ENCODE measurements around the gene DVL3. TPM values are rescaled to one million over a fixed set of nuclear protein-coding genes. Genes with fewer than 3 reads are reported as not detected.

The DVL3 gene
- total and polyA plus RNA-seq, 3 donors from 2014 or later, result 53.7 to 86.8 (median 80.5) TPM

DNA sequence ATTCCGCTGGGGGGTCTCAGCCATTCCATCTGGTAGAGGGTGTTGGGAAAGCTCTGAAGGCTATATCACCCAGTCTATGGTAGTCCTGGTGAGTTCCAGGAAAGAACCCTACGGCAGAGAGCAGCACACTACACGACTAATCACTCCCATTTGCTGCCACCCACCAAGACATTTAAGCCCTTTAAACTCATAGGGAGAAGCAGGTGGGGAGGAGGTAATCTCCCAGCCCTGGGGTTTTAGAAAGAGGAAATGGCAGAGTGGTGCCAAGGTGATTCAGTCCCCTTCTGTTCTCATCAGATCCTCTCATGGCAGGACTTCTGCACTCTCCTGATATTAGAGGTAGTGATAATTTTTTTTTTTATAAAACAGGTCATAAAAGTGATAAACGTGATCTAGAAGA is 63.6 kb downstream of the DVL3 start:
- intact Hi-C loops (cut with DNase I; ENCODE audit: low total_unique reads), result no loop called here

DNA sequence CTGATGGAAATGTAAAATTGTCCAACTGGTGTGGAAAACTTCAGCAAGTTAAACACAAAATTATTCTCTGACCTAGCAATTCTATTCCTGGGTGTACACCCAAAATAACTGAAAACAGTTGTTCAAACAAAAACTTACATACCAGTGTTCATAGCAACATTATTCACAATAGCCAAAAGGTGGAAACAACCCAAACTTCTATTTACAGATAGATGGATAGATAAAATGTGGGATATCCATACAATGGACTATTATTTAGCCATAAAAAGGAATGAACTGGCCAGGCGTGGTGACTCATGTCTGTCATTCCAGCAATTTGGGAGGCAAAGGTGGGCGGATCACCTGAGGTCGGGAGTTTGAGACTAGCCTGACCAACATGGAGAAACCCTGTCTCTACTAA is 67.3 kb downstream of the DVL3 start:
- no peak overlapping the region for H3K27ac ChIP-seq
- H3K4me1 ChIP-seq, result no peaks in the 10 kb centered on the region
- WGBS, 2 donors, result 78 to 84% methylated on average over 3 of the region's 3 CpGs
- H3K4me3 ChIP-seq, result no peak overlapping the region
- H3K9me3 ChIP-seq, result no peaks in the 10 kb centered on the region
- DNase-seq, result no peak
- intact Hi-C loops (cut with DNase I; ENCODE audit: low total_unique reads), result no loop called here
- no peaks in the 10 kb centered on the region for H3K36me3 ChIP-seq (ENCODE audit: low read depth, missing control alignments)
- no peaks in the 10 kb centered on the region for H3K27me3 ChIP-seq
- TF ChIP-seq, protein P1, sequence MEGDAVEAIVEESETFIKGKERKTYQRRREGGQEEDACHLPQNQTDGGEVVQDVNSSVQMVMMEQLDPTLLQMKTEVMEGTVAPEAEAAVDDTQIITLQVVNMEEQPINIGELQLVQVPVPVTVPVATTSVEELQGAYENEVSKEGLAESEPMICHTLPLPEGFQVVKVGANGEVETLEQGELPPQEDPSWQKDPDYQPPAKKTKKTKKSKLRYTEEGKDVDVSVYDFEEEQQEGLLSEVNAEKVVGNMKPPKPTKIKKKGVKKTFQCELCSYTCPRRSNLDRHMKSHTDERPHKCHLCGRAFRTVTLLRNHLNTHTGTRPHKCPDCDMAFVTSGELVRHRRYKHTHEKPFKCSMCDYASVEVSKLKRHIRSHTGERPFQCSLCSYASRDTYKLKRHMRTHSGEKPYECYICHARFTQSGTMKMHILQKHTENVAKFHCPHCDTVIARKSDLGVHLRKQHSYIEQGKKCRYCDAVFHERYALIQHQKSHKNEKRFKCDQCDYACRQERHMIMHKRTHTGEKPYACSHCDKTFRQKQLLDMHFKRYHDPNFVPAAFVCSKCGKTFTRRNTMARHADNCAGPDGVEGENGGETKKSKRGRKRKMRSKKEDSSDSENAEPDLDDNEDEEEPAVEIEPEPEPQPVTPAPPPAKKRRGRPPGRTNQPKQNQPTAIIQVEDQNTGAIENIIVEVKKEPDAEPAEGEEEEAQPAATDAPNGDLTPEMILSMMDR (IDR thresholded peaks at IDR 0.05), result no peak
- TF ChIP-seq POLR2A (IDR thresholded peaks at IDR 0.05), result no peak

More for the DNA sequence above, 63.6 kb downstream of the DVL3 start:
- Histone ChIP-seq H3K4me1 (no peaks in the 10 kb centered on the region), H3K36me3 (ENCODE audit: low read depth, missing control alignments) (no peaks in the 10 kb centered on the region), H3K27me3 (no peaks in the 10 kb centered on the region), H3K27ac (no peak overlapping the region), H3K9me3 (no peaks in the 10 kb centered on the region), H3K4me3 (no peak overlapping the region)
- TF ChIP-seq, protein P1 (IDR thresholded peaks at IDR 0.05), result no peak
- no peak for TF ChIP-seq POLR2A (IDR thresholded peaks at IDR 0.05)
- no peak for DNase-seq
- 60 to 85% methylated on average over 4 of the region's 4 CpGs for WGBS, 2 donors

Other genes starting within 250 kb of the DVL3 start
- 10 to 100 TPM; 61.5 to 77.9 TPM for gene ABCC5, start 137.5 kb upstream of the DVL3 start, total RNA-seq
- gene ABCC5, start 137.5 kb upstream of the DVL3 start, polyA plus RNA-seq (ENCODE audit: insufficient read depth, low read depth, low replicate concordance), result 35.2 TPM
- gene HTR3D, start 123.6 kb upstream of the DVL3 start, total RNA-seq, result not detected
- gene HTR3D, start 123.6 kb upstream of the DVL3 start, polyA plus RNA-seq (ENCODE audit: insufficient read depth, low read depth, low replicate concordance), result not detected
- under 1 TPM in 1 of 2 donors, not detected in 1; 0.31 TPM for gene HTR3C, start 102.3 kb upstream of the DVL3 start, total RNA-seq
- gene HTR3C, start 102.3 kb upstream of the DVL3 start, polyA plus RNA-seq (ENCODE audit: insufficient read depth, low read depth, low replicate concordance), result not detected
- gene HTR3E, start 58.3 kb upstream of the DVL3 start, total RNA-seq, result under 1 TPM; 0.31 to 0.63 TPM
- not detected for gene HTR3E, start 58.3 kb upstream of the DVL3 start, polyA plus RNA-seq (ENCODE audit: insufficient read depth, low read depth, low replicate concordance)
- 10 to 100 TPM; 37.2 to 48.1 TPM for gene EIF2B5, start 20.0 kb upstream of the DVL3 start, total RNA-seq
- gene EIF2B5, start 20.0 kb upstream of the DVL3 start, polyA plus RNA-seq (ENCODE audit: insufficient read depth, low read depth, low replicate concordance), result 36.7 TPM
- 100 to 1,000 TPM; 238 to 334 TPM for gene AP2M1, start 19.5 kb downstream of the DVL3 start, total RNA-seq
- 346 TPM for gene AP2M1, start 19.5 kb downstream of the DVL3 start, polyA plus RNA-seq (ENCODE audit: insufficient read depth, low read depth, low replicate concordance)
- 100 to 1,000 TPM; 111 to 115 TPM for gene ABCF3, start 30.8 kb downstream of the DVL3 start, total RNA-seq
- gene ABCF3, start 30.8 kb downstream of the DVL3 start, polyA plus RNA-seq (ENCODE audit: insufficient read depth, low read depth, low replicate concordance), result 69.3 TPM
- 10 to 100 TPM; 13.8 to 17.6 TPM for gene VWA5B2, start 74.2 kb downstream of the DVL3 start, total RNA-seq
- gene VWA5B2, start 74.2 kb downstream of the DVL3 start, polyA plus RNA-seq (ENCODE audit: insufficient read depth, low read depth, low replicate concordance), result 2.5 TPM
- 10 to 100 TPM; 79.4 to 91.7 TPM for gene ALG3, start 93.6 kb downstream of the DVL3 start, total RNA-seq
- 58.7 TPM for gene ALG3, start 93.6 kb downstream of the DVL3 start, polyA plus RNA-seq (ENCODE audit: insufficient read depth, low read depth, low replicate concordance)
- gene EEF1AKMT4, start 94.3 kb downstream of the DVL3 start, total RNA-seq, result 10 to 100 TPM; 10.2 to 15.0 TPM
- gene EEF1AKMT4, start 94.3 kb downstream of the DVL3 start, polyA plus RNA-seq (ENCODE audit: insufficient read depth, low read depth, low replicate concordance), result 16.9 TPM
- gene CAMK2N2, start 106.2 kb downstream of the DVL3 start, total RNA-seq, result under 1 TPM in 1 of 2 donors, not detected in 1; 0.24 TPM
- 0.40 TPM for gene CAMK2N2, start 106.2 kb downstream of the DVL3 start, polyA plus RNA-seq (ENCODE audit: insufficient read depth, low read depth, low replicate concordance)
- 1 to 10 TPM; 1.4 TPM for gene ECE2, start 120.6 kb downstream of the DVL3 start, total RNA-seq
- 1.1 TPM for gene ECE2, start 120.6 kb downstream of the DVL3 start, polyA plus RNA-seq (ENCODE audit: insufficient read depth, low read depth, low replicate concordance)
- gene PSMD2, start 143.9 kb downstream of the DVL3 start, total RNA-seq, result 100 to 1,000 TPM; 289 to 339 TPM
- gene PSMD2, start 143.9 kb downstream of the DVL3 start, polyA plus RNA-seq (ENCODE audit: insufficient read depth, low read depth, low replicate concordance), result 379 TPM
- 100 to 1,000 TPM; 295 TPM for gene EIF4G1, start 159.2 kb downstream of the DVL3 start, total RNA-seq
- gene EIF4G1, start 159.2 kb downstream of the DVL3 start, polyA plus RNA-seq (ENCODE audit: insufficient read depth, low read depth, low replicate concordance), result 255 TPM
- gene FAM131A, start 182.2 kb downstream of the DVL3 start, total RNA-seq, result 10 to 100 TPM; 75.9 to 77.2 TPM
- 28.1 TPM for gene FAM131A, start 182.2 kb downstream of the DVL3 start, polyA plus RNA-seq (ENCODE audit: insufficient read depth, low read depth, low replicate concordance)
- 100 to 1,000 TPM in 1 of 2 donors, 10 to 100 TPM in 1; 98.2 to 118 TPM for gene CLCN2, start 206.2 kb downstream of the DVL3 start, total RNA-seq
- gene CLCN2, start 206.2 kb downstream of the DVL3 start, polyA plus RNA-seq (ENCODE audit: insufficient read depth, low read depth, low replicate concordance), result 46.7 TPM
- 10 to 100 TPM; 65.0 to 76.4 TPM for gene POLR2H, start 206.3 kb downstream of the DVL3 start, total RNA-seq
- gene POLR2H, start 206.3 kb downstream of the DVL3 start, polyA plus RNA-seq (ENCODE audit: insufficient read depth, low read depth, low replicate concordance), result 72.2 TPM
- under 1 TPM; 0.71 to 0.93 TPM for gene THPO, start 222.8 kb downstream of the DVL3 start, total RNA-seq
- gene THPO, start 222.8 kb downstream of the DVL3 start, polyA plus RNA-seq (ENCODE audit: insufficient read depth, low read depth, low replicate concordance), result 7.6 TPM
- gene CHRD, start 224.7 kb downstream of the DVL3 start, total RNA-seq, result 1 to 10 TPM; 3.5 to 4.3 TPM
- 4.3 TPM for gene CHRD, start 224.7 kb downstream of the DVL3 start, polyA plus RNA-seq (ENCODE audit: insufficient read depth, low read depth, low replicate concordance)

Measured in testis (tissue), 3 donors.